ENCODE data around the gene KTN1. TPM values are rescaled to one million over a fixed set of nuclear protein-coding genes. Genes with fewer than 3 reads are reported as not detected.

KTN1 gene
- total RNA-seq, 1 experiment from 2014 or later: 125 TPM

DNA sequence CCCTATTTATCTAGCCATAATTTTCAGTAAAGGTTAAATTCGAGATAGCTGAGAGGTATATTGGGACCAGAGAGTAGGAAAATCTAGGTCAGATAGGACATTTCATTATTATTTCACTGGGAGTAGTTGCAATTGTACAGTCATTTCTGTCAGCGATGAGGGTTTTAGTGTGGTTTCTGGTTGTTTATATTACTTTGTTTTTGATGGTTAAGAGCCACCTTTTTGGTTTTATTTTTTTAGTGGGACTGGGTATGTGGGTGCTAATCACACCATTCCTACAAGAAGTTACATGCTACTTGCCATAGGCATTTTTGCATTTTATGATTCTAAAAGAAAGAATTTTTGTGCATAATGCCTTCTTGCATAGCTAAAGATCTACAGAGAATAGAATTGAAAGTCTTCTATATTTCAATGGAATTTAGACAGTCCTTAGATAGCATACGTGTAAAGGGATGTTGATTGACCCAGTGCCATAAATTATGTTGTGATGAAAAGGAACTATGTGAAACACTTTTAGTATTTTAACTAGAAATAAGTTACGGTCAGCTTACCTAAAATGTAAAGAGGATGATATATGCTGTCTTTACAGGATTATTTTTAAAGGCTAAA is 85.2 kb downstream of the KTN1 start:
- Mint-ChIP-seq H3K4me1 (no peaks in the 10 kb centered on the region), H3K27ac (no peak overlapping the region), H3K27me3 (ENCODE audit: low read depth) (no peaks in the 10 kb centered on the region), H3K9me3 (no peaks in the 10 kb centered on the region), H3K36me3 (peaks cover 25% of the 10 kb centered on the region), H3K4me3 (no peak overlapping the region)
- CTCF ChIA-PET: interaction anchor here (1.0 to 1.4 kb wide), 2 partner anchors 219 to 225 kb away, joined by 3 to 5 read pairs; partner anchors contain the start of gene TBPL2
- POLR2A ChIA-PET: interaction anchor here (0.6 kb wide), 1 partner anchor 237 kb away, joined by 6 read pairs; no protein-coding TSS in a partner anchor
- DNase-seq (ENCODE audit: low spot score) (no peak), ATAC-seq (no peak)
- TF ChIP-seq ZNF138 (CRISPR knock-in tag; conservative IDR thresholded peaks at IDR 0.05): no peak
- no peak for TF ChIP-seq GABPB1 (CRISPR knock-in tag; IDR thresholded peaks at IDR 0.05)
- TF ChIP-seq, protein P1, sequence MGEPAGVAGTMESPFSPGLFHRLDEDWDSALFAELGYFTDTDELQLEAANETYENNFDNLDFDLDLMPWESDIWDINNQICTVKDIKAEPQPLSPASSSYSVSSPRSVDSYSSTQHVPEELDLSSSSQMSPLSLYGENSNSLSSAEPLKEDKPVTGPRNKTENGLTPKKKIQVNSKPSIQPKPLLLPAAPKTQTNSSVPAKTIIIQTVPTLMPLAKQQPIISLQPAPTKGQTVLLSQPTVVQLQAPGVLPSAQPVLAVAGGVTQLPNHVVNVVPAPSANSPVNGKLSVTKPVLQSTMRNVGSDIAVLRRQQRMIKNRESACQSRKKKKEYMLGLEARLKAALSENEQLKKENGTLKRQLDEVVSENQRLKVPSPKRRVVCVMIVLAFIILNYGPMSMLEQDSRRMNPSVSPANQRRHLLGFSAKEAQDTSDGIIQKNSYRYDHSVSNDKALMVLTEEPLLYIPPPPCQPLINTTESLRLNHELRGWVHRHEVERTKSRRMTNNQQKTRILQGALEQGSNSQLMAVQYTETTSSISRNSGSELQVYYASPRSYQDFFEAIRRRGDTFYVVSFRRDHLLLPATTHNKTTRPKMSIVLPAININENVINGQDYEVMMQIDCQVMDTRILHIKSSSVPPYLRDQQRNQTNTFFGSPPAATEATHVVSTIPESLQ (CRISPR knock-in tag; IDR thresholded peaks at IDR 0.05): no peak
- TF ChIP-seq, protein P2, sequence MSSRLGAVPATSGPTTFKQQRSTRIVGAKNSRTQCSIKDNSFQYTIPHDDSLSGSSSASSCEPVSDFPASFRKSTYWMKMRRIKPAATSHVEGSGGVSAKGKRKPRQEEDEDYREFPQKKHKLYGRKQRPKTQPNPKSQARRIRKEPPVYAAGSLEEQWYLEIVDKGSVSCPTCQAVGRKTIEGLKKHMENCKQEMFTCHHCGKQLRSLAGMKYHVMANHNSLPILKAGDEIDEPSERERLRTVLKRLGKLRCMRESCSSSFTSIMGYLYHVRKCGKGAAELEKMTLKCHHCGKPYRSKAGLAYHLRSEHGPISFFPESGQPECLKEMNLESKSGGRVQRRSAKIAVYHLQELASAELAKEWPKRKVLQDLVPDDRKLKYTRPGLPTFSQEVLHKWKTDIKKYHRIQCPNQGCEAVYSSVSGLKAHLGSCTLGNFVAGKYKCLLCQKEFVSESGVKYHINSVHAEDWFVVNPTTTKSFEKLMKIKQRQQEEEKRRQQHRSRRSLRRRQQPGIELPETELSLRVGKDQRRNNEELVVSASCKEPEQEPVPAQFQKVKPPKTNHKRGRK (CRISPR knock-in tag; IDR thresholded peaks at IDR 0.05; ENCODE audit: borderline replicate concordance): no peak
- TF ChIP-seq RORB (CRISPR knock-in tag; IDR thresholded peaks at IDR 0.05): no peak
- TF ChIP-seq, protein P3, sequence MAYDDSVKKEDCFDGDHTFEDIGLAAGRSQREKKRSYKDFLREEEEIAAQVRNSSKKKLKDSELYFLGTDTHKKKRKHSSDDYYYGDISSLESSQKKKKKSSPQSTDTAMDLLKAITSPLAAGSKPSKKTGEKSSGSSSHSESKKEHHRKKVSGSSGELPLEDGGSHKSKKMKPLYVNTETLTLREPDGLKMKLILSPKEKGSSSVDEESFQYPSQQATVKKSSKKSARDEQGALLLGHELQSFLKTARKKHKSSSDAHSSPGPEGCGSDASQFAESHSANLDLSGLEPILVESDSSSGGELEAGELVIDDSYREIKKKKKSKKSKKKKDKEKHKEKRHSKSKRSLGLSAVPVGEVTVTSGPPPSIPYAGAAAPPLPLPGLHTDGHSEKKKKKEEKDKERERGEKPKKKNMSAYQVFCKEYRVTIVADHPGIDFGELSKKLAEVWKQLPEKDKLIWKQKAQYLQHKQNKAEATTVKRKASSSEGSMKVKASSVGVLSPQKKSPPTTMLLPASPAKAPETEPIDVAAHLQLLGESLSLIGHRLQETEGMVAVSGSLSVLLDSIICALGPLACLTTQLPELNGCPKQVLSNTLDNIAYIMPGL (CRISPR knock-in tag; IDR thresholded peaks at IDR 0.05): no peak
- no peak for TF ChIP-seq OVOL2 (CRISPR knock-in tag; IDR thresholded peaks at IDR 0.05; ENCODE audit: borderline replicate concordance)
- TF ChIP-seq, protein P4, sequence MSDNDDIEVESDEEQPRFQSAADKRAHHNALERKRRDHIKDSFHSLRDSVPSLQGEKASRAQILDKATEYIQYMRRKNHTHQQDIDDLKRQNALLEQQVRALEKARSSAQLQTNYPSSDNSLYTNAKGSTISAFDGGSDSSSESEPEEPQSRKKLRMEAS (CRISPR knock-in tag; IDR thresholded peaks at IDR 0.05): no peak
- TF ChIP-seq, protein P5, sequence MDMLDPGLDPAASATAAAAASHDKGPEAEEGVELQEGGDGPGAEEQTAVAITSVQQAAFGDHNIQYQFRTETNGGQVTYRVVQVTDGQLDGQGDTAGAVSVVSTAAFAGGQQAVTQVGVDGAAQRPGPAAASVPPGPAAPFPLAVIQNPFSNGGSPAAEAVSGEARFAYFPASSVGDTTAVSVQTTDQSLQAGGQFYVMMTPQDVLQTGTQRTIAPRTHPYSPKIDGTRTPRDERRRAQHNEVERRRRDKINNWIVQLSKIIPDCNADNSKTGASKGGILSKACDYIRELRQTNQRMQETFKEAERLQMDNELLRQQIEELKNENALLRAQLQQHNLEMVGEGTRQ (CRISPR knock-in tag; IDR thresholded peaks at IDR 0.05): no peak
- TF ChIP-seq, protein P6, sequence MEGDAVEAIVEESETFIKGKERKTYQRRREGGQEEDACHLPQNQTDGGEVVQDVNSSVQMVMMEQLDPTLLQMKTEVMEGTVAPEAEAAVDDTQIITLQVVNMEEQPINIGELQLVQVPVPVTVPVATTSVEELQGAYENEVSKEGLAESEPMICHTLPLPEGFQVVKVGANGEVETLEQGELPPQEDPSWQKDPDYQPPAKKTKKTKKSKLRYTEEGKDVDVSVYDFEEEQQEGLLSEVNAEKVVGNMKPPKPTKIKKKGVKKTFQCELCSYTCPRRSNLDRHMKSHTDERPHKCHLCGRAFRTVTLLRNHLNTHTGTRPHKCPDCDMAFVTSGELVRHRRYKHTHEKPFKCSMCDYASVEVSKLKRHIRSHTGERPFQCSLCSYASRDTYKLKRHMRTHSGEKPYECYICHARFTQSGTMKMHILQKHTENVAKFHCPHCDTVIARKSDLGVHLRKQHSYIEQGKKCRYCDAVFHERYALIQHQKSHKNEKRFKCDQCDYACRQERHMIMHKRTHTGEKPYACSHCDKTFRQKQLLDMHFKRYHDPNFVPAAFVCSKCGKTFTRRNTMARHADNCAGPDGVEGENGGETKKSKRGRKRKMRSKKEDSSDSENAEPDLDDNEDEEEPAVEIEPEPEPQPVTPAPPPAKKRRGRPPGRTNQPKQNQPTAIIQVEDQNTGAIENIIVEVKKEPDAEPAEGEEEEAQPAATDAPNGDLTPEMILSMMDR (IDR thresholded peaks at IDR 0.05): no peak
- TF ChIP-seq MXD4 (CRISPR knock-in tag; IDR thresholded peaks at IDR 0.05; ENCODE audit: borderline replicate concordance): no peak
- TF ChIP-seq, protein P7, sequence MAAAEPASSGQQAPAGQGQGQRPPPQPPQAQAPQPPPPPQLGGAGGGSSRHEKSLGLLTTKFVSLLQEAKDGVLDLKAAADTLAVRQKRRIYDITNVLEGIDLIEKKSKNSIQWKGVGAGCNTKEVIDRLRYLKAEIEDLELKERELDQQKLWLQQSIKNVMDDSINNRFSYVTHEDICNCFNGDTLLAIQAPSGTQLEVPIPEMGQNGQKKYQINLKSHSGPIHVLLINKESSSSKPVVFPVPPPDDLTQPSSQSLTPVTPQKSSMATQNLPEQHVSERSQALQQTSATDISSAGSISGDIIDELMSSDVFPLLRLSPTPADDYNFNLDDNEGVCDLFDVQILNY (CRISPR knock-in tag; IDR thresholded peaks at IDR 0.05): no peak
- no peak for TF ChIP-seq ZNF263 (CRISPR knock-in tag; IDR thresholded peaks at IDR 0.05; ENCODE audit: low read depth)

DNA sequence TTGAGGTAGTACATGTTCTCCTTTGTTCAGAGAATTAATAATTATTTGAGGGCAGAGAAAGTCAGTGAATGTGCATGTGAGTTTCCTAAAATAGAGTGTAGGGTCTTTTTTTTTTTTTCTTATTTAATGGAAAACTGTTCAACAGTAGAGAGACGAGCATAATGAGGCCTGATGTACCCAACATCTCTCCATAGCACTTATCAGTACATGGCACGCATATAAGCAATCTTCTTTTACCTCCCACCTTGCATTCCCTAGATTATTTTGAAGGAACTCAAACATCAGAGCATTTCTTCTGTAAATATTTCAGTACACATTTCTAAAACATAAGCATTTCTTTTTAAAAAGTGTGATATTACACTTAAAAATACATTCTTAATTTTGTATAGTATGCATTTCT is 87.8 kb downstream of the KTN1 start:
- POLR2A ChIA-PET: no interaction called here
- Mint-ChIP-seq H3K4me1 (no peaks in the 10 kb centered on the region), H3K9me3 (no peaks in the 10 kb centered on the region), H3K4me3 (no peak overlapping the region), H3K36me3 (peaks cover 37% of the 10 kb centered on the region), H3K27ac (no peak overlapping the region), H3K27me3 (ENCODE audit: low read depth) (no peaks in the 10 kb centered on the region)
- CTCF ChIA-PET: no interaction called here
- DNase-seq (ENCODE audit: low spot score): no peak
- ATAC-seq: no peak
- TF ChIP-seq, protein P8, sequence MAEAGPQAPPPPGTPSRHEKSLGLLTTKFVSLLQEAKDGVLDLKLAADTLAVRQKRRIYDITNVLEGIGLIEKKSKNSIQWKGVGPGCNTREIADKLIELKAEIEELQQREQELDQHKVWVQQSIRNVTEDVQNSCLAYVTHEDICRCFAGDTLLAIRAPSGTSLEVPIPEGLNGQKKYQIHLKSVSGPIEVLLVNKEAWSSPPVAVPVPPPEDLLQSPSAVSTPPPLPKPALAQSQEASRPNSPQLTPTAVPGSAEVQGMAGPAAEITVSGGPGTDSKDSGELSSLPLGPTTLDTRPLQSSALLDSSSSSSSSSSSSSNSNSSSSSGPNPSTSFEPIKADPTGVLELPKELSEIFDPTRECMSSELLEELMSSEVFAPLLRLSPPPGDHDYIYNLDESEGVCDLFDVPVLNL (CRISPR knock-in tag; IDR thresholded peaks at IDR 0.05; ENCODE audit: borderline replicate concordance, low read depth): no peak
- TF ChIP-seq RORB (CRISPR knock-in tag; IDR thresholded peaks at IDR 0.05) (no peak), CREB1 (CRISPR knock-in tag; IDR thresholded peaks at IDR 0.05) (no peak), JUN (CRISPR knock-in tag; IDR thresholded peaks at IDR 0.05) (no peak), ZNF317 (CRISPR knock-in tag; IDR thresholded peaks at IDR 0.05; ENCODE audit: borderline replicate concordance, low read depth) (no peak), ELF4 (CRISPR knock-in tag; IDR thresholded peaks at IDR 0.05; ENCODE audit: low read depth) (no peak)
- TF ChIP-seq, protein P7 (CRISPR knock-in tag; IDR thresholded peaks at IDR 0.05): no peak
- TF ChIP-seq, protein P4 (CRISPR knock-in tag; IDR thresholded peaks at IDR 0.05): no peak
- TF ChIP-seq, protein P9, sequence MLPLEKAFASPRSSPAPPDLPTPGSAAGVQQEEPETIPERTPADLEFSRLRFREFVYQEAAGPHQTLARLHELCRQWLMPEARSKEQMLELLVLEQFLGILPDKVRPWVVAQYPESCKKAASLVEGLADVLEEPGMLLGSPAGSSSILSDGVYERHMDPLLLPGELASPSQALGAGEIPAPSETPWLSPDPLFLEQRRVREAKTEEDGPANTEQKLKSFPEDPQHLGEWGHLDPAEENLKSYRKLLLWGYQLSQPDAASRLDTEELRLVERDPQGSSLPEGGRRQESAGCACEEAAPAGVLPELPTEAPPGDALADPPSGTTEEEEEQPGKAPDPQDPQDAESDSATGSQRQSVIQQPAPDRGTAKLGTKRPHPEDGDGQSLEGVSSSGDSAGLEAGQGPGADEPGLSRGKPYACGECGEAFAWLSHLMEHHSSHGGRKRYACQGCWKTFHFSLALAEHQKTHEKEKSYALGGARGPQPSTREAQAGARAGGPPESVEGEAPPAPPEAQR (CRISPR knock-in tag; IDR thresholded peaks at IDR 0.05): no peak
